ENCODE measurements around the gene KEL. TPM values are rescaled to one million over a fixed set of nuclear protein-coding genes. Genes with fewer than 3 reads are reported as not detected.

The KEL gene
- total RNA-seq, 4 donors from 2014 or later: not detected

GRCh38 chr7:142974626-142975025, 12.5 kb upstream of the KEL start:
- Histone ChIP-seq H3K9me3 (peaks cover 0 to 15% (median 0%) of the 10 kb centered on the region in 3 donors), H3K4me3 (no peak overlapping the region), H3K27ac (no peak overlapping the region), H3K36me3 (no peaks in the 10 kb centered on the region), H3K4me1 (no peaks in the 10 kb centered on the region), H3K27me3 (no peaks in the 10 kb centered on the region)
- 20 to 93% methylated on average over 1 to 2 of the region's 3 CpGs for WGBS, 2 donors (ENCODE audit: low coverage in 1 of 2)
- ATAC-seq: no peak
- no peak for TF ChIP-seq POLR2AphosphoS5 (IDR thresholded peaks at IDR 0.05)
- TF ChIP-seq EP300 (IDR thresholded peaks at IDR 0.05): no peak

- Histone ChIP-seq H3K36me3 (no peaks in the 10 kb centered on the region), H3K27me3 (peaks cover 10% of the 10 kb centered on the region), H3K9me3 (no peaks in the 10 kb centered on the region), H3K4me3 (no peak overlapping the region), H3K4me1 (no peaks in the 10 kb centered on the region), H3K27ac (no peak overlapping the region)
- 60 to 74% methylated on average over 3 to 4 of the region's 4 CpGs for WGBS, 2 donors (ENCODE audit: low coverage in 1 of 2)
- TF ChIP-seq EP300 (IDR thresholded peaks at IDR 0.05) (no peak), CTCF (IDR thresholded peaks at IDR 0.05) (no peak), POLR2A (IDR thresholded peaks at IDR 0.05) (no peak), POLR2AphosphoS5 (IDR thresholded peaks at IDR 0.05) (no peak)
- no peak for ATAC-seq
These were observed 7.0 kb upstream of the KEL start for GRCh38 chr7:142969183-142969582.

- no peaks in the 10 kb centered on the region for H3K4me1 ChIP-seq
- 78 to 79% methylated on average over 4 of the region's 4 CpGs for WGBS, 2 donors (ENCODE audit: low coverage in 1 of 2)
These were observed 6.1 kb upstream of the KEL start for GRCh38 chr7:142968229-142968628.

GRCh38 chr7:142964502-142965246, 2.5 kb upstream of the KEL start:
- no peak overlapping the region for H3K27ac ChIP-seq
- WGBS, 2 donors (ENCODE audit: low coverage in 1 of 2): 83 to 85% methylated on average over 5 to 6 of the region's 6 CpGs
- peaks cover 19% of the 10 kb centered on the region for H3K27me3 ChIP-seq
- TF ChIP-seq POLR2AphosphoS5 (IDR thresholded peaks at IDR 0.05) (no peak), POLR2A (IDR thresholded peaks at IDR 0.05) (no peak), EP300 (IDR thresholded peaks at IDR 0.05) (no peak)
- H3K36me3 ChIP-seq: no peaks in the 10 kb centered on the region
- no peaks in the 10 kb centered on the region for H3K4me1 ChIP-seq
- H3K4me3 ChIP-seq: no peak overlapping the region
- H3K9me3 ChIP-seq: no peaks in the 10 kb centered on the region
- no peak for ATAC-seq

More at GRCh38 chr7:142968229-142968628, 6.1 kb upstream of the KEL start:
- ATAC-seq: no peak
- Histone ChIP-seq H3K36me3 (no peaks in the 10 kb centered on the region), H3K4me3 (no peak overlapping the region), H3K9me3 (no peaks in the 10 kb centered on the region), H3K27me3 (peaks cover 18% of the 10 kb centered on the region), H3K27ac (no peak overlapping the region)
- no peak for TF ChIP-seq EP300 (IDR thresholded peaks at IDR 0.05)
- no peak for TF ChIP-seq POLR2AphosphoS5 (IDR thresholded peaks at IDR 0.05)
- TF ChIP-seq POLR2A (IDR thresholded peaks at IDR 0.05): no peak
- TF ChIP-seq CTCF (IDR thresholded peaks at IDR 0.05): no peak

- TF ChIP-seq POLR2AphosphoS5 (IDR thresholded peaks at IDR 0.05) (no peak), POLR2A (IDR thresholded peaks at IDR 0.05) (no peak), CTCF (IDR thresholded peaks at IDR 0.05) (no peak), EP300 (IDR thresholded peaks at IDR 0.05) (no peak)
- no peaks in the 10 kb centered on the region for H3K9me3 ChIP-seq
- no peak overlapping the region for H3K27ac ChIP-seq
- no peak for ATAC-seq
- 74 to 88% methylated on average over 2 of the region's 2 CpGs for WGBS, 2 donors (ENCODE audit: low coverage in 1 of 2)
- no peak overlapping the region for H3K4me3 ChIP-seq
- peaks cover 19% of the 10 kb centered on the region for H3K27me3 ChIP-seq
- no peaks in the 10 kb centered on the region for H3K4me1 ChIP-seq
- no peaks in the 10 kb centered on the region for H3K36me3 ChIP-seq
These were observed 1.8 kb upstream of the KEL start for GRCh38 chr7:142963993-142964392.

- no peak overlapping the region for H3K4me3 ChIP-seq
- no peak overlapping the region for H3K27ac ChIP-seq
- no peak for ATAC-seq
- peaks cover 19% of the 10 kb centered on the region for H3K27me3 ChIP-seq
- TF ChIP-seq POLR2A (IDR thresholded peaks at IDR 0.05): no peak
- no peak for TF ChIP-seq POLR2AphosphoS5 (IDR thresholded peaks at IDR 0.05)
- no peak for TF ChIP-seq CTCF (IDR thresholded peaks at IDR 0.05)
- TF ChIP-seq EP300 (IDR thresholded peaks at IDR 0.05): no peak
- H3K9me3 ChIP-seq: no peaks in the 10 kb centered on the region
- WGBS, 2 donors (ENCODE audit: low coverage in 1 of 2): 33 to 42% methylated on average over 1 of the region's 1 CpG
- no peaks in the 10 kb centered on the region for H3K36me3 ChIP-seq
- no peaks in the 10 kb centered on the region for H3K4me1 ChIP-seq
These were observed 828 bp upstream of the KEL start for GRCh38 chr7:142962991-142963390.
